Activated CD4-positive, alpha-beta T cell treated with anti-CD3 and anti-CD28 coated beads, Interleukin-10, Interleukin-2, amounts not matched to agents 100 ng/mL and 50 ng/mL, durations not matched to agents 16 hours and 8 hours (primary cell): Measurements from ENCODE around the gene ARHGEF9.
A peak's percentile ranks its signal among the peaks of the same experiment; 100 is the strongest.
"Not testable (repeated sequence)": the region's sequence is repeated elsewhere in the genome, so short reads cannot be mapped to it uniquely, and the experiment has no call there.

Experiments used
- DNase-seq: peaks from one replicate; pipeline ENCODE4 v3.0.0-alpha.2; 2020

ARHGEF9 gene

GRCh38 chrX:63784902-63785707, at the start of gene ARHGEF9:
TSS of gene ARHGEF9 (minus strand) at chrX:63785214. CDS start at chrX:63785145, 69 bp downstream.
- no peak for DNase-seq

DNA sequence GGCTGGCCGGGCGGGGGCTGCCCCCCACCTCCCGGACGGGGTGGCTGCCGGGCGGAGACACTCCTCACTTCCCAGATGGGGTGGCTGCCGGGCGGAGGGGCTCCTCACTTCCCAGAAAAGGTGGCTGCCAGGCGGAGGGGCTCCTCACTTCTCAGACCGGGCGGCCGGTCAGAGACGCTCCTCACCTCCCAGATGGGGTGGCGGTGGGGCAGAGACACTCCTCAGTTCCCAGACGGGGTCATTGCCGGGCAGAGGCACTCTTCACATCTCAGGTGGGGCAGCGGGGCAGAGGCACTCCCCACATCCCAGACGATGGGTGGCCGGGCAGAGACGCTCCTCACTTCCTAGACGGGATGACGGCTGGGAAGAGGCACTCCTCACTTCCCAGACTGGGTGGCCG, 40.4 kb upstream of the ARHGEF9 start:
- not testable (repeated sequence) for DNase-seq

GRCh38 chrX:63818156-63818555, 33.1 kb upstream of the ARHGEF9 start:
- DNase-seq: no peak

DNA sequence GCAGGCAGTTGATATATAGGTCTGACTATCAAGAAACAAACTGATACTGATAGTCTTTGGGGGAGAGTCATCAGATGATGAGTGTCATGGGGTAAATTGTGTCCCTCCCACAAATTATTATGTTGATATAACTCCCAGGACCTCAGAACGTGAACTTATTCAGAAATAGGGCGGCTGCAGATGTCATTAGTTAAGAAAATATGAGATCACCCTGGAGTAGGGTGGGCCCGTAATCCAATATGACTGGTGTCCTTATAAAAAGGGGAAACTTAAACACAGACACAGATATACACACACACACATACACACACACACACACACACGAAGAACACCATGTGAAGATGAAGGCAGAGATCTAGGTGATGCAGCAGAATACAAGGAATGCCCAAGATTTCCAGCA, 32.7 kb upstream of the ARHGEF9 start:
- DNase-seq: no peak

DNA sequence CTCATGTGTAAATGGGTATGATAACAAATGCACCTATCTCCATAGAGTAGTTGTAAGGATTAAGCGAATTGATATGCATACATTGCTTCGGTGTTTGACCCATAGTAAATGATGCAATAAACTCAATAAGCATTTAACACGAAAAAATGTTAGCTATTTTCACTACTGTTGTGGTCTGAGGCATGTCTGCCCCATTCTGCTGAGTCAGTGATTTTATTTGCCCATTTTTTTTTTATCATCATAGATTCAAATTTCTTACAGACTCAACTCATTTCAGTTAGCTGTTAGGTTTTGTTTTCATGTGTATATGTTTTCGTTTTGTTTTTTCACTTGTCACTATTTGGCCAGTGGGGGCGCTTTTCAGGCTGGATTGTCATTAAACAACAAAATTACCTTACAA, 27.8 kb upstream of the ARHGEF9 start:
- no peak for DNase-seq

- no peak for DNase-seq
Measured at GRCh38 chrX:63810746-63811145, 25.7 kb upstream of the ARHGEF9 start.

DNA sequence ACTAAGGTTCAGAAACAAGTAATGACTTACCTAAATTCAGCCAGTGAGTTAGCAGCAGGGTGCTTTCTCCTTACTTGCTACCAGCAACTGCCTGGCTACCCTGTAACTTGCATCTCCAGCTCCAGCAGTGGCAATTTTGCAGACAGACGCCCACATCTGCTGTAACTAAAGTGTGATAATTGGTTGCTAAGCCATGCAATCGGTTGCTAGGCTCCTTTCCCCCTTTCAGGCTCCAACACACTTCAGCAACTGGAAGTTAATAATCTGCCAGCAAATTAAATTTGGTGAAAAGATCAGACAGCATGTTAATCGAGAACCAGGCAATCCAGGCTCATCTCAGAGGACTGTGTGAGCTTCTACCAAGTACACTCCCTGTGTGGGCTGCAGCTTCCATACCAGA, 24.2 kb upstream of the ARHGEF9 start:
- no peak for DNase-seq

GRCh38 chrX:63795406-63795805, 10.4 kb upstream of the ARHGEF9 start:
- not testable (repeated sequence) for DNase-seq

DNA sequence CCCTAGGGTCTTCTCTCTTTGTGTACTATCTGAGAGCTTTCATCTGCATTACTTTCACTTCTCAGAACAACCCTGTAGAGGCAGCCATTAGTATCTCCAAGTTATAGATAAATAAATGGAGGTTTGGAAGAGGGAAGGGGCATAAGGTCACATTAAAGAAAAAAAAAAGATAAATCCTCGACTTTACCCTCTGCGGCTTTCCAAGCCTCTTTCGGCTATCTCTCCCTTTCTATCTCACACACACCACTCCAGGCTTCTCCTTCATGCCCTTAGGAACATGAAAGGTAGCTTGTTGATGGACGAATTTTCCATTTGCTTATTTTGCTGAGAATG, 660 bp upstream of the ARHGEF9 start:
- DNase-seq: no peak

- DNase-seq: no peak
Measured at GRCh38 chrX:63784346-63784901, 590 bp downstream of the ARHGEF9 start.

- DNase-seq: no peak
Measured at GRCh38 chrX:63782515-63782914, 2.5 kb downstream of the ARHGEF9 start.

DNA sequence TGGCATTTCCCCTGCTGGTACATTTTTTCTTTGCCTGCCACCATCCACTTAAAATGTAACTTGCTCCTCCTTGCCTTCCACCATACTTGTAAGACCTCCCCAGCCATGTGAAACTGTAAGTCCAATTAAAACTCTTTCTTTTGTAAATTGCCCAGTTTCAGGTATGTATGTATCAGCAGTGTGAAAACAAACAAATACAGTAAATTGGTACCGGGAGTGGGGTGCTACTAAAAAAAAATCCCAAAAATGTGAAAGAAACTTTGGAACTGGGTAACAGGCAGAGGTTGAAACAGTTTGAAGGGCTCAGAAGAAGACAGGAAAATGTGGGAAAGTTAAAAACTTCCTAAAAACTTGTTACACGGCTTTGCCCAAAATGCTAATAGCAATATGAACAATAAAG, 16.3 kb downstream of the ARHGEF9 start:
- no peak for DNase-seq

- DNase-seq: no peak
Measured at GRCh38 chrX:63765712-63766111, 19.3 kb downstream of the ARHGEF9 start.

DNA sequence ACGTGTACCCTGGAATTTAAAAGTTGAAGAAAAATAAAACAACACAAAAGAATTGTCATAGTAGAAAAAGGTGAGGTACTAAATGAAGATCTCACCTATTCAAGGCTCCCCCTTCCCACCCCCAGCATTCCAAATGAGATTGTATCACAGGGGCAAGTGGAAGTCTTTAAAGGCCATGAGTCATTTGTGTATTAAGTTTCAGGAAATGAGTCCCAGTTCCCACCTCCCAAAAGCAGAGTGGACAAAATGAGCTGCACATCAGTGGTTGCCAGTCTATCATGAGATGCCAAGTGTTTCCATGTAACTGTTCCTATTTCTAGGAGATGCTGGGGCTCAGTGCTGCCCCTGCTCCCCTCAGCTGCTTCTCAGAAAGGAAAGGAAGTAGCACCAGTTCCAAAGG, 20.1 kb downstream of the ARHGEF9 start:
- DNase-seq: no peak

DNA sequence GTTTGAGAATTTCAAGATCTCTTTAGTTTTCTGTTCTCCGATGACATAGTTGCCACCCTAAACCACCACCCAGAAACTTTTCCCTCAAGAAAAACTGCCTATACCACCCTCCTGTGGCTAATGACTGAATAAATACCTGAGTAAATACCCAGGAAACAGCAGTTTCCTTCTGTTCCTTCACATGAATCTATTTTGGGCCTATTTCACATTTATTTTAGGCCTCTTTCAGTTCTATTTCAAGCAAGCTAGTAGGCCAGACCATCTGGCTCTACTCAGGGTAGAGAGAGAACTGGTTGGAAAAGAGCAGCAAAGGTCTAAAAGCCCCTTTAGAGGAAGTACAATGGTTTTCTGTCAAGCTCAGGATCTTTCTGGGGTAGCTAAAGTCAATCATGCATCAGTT, 23.4 kb downstream of the ARHGEF9 start:
- no peak for DNase-seq

GRCh38 chrX:63758011-63758410, 27.0 kb downstream of the ARHGEF9 start:
- no peak for DNase-seq

- peak; percentile 59 for DNase-seq
Measured at GRCh38 chrX:63755892-63756291, 29.1 kb downstream of the ARHGEF9 start.

DNA sequence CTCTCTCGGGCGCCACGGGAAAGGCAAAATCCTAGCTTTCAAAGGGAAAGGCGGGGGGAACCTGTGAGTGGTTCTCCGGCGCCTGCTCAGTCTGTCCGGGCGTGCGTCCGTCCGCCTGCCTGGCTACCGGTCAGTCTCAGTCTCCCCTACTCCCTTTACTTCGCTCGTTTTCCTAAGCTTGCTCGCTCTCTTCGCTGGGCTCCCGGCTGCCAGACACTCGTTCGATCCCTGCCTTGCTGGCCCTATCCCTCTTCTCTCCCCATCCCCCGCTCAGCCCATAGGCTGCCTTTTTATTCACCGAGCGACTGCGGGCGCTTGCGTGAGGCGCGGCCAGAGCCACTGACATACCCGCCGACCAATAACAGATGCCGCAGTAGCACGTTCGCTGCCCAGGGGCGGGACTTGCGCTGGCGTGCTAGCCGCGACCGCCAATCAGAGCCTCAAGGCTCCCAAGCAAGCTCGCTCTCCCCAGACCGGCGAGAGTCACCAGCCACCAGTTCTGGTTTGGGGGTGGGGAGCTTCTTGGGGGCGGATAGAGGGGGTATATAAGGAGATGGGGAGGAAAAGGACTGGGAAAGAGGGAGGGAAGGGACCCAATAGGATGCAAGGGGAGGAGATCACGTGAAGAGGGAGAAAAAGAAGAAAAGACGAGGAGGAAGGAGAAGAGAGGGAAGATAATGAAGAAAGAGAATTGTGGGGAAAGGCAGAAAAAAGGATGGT, 30.0 kb downstream of the ARHGEF9 start:
- DNase-seq: peak; percentile 93

GRCh38 chrX:63754136-63754859, 30.7 kb downstream of the ARHGEF9 start:
- peak; percentile 43 for DNase-seq

DNA sequence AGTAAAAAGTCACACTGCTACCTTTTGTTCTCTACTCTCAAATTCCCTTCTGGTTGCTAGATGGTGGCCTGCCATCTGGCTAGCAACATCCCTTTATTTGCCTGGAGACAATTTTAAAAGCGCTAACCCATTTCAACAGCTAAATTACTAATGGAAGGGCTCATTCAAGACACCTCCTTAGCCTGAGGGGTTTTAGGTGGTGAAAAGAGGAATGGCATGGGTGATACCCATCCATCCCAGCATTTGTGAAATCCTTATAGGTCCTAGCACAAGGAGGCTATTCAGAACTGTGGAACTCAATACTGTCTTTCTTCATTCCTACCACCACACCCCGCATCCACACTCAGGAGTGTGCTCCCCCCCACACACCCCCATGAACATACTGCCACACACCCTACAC, 33.5 kb downstream of the ARHGEF9 start:
- no peak for DNase-seq

GRCh38 chrX:63750811-63751210, 34.2 kb downstream of the ARHGEF9 start:
- no peak for DNase-seq

DNA sequence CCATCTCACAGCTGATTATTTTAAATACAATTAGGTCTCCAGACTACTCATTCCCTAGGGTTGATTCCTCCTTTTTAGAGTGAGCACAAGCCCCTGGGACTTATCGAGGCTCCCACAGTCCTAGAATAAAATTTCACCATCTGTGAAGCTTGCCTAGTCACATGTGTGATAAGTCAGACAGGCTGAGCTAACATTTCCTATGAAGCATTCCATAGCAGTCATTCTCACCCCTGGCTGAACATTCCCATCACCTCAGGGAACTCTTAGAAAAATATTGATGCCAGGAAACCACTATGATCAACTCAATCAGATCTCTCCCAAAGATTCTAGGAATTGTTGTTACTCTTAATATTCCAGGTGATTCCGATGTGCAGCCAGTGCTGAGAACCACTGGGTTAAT, 37.7 kb downstream of the ARHGEF9 start:
- no peak for DNase-seq

GRCh38 chrX:63746715-63747114, 38.3 kb downstream of the ARHGEF9 start:
- DNase-seq: no peak

DNA sequence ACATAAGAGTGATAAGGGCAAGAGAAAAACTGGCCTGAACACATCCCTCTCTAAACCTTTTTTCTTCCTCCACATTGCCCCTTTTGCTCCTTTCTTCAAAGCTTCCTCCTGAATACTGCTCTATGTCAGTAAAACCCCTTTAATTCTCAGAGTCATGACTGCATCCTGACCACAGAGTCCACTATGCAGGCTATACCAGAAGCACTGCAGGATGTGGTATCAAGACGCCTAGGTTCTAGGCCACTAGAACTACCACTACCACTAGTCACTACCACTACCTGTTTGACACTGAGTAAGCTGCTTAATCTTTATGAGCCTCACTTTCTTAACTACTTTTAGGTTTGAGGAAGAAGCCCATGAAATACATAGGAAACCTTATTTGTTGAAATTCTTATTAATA, 38.7 kb downstream of the ARHGEF9 start:
- DNase-seq: peak; percentile 72
